Uterus (tissue), 4 donors: Measurements from ENCODE around the gene GDI1. TPM values are rescaled to one million over a fixed set of nuclear protein-coding genes. Genes with fewer than 3 reads are reported as not detected.

Experiments
- DNase-seq, 2 donors: peaks; one replicate each; pipeline ENCODE4 v3.0.0-alpha.2; 2019 to 2020
- H3K27ac ChIP-seq, 2 donors: fragments of 200-600 bp; sonication (generic); 1 replicate in 1 of 2; 2 replicates in 1 of 2; pipeline ENCODE4 v1.5.1; 2016 to 2018
- H3K27me3 ChIP-seq, 2 donors: fragments of 200-600 bp; sonication (generic); one replicate each; pipeline ENCODE4 v1.5.1; 2018 to 2019; ENCODE audit warnings: control low read depth in 1 of 2
- H3K36me3 ChIP-seq, 2 donors: fragments of 200-600 bp; sonication (generic); one replicate each; pipeline ENCODE4 v1.5.1; 2019; ENCODE audit warnings: control low read depth in 1 of 2
- H3K4me1 ChIP-seq, 2 donors: fragments of 200-600 bp; sonication (generic); one replicate each; pipeline ENCODE4 v1.5.1; 2018 to 2019; ENCODE audit warnings: control low read depth in 1 of 2
- H3K4me3 ChIP-seq, 2 donors: fragments of 200-600 bp; sonication (generic); 1 replicate in 1 of 2; 2 replicates in 1 of 2; pipeline ENCODE4 v1.5.1; 2018 to 2019; ENCODE audit warnings: mild to moderate bottlenecking in 1 of 2
- H3K9me3 ChIP-seq, 2 donors: fragments of 200-600 bp; sonication (generic); one replicate each; pipeline ENCODE4 v1.5.1; 2019; ENCODE audit warnings: control low read depth in 1 of 2
- POLR2A ChIP-seq, 2 donors: fragments of 450-650 bp; IDR thresholded peaks; one replicate each; pipeline ENCODE4 v1.6.1; 2016; ENCODE audit warnings: antibody characterized with exemption in 2 of 2, mild to moderate bottlenecking in 1 of 2, moderate library complexity in 1 of 2
- intact Hi-C: fragments of 100-400 bp; cut with DNase I; formaldehyde crosslinking; loops from one replicate; pipeline ENCODE4 v1.15.1; 2023; ENCODE audit warnings: low total_unique reads
- total RNA-seq, 4 donors: library from RNA; depleted of rRNA in 3 of 4; stranded (reverse); fragments of >200 nt in 3 of 4; gene quantifications; one replicate each; pipeline versions ENCODE4 v1.1.0 to v1.2.4, GENCODE V29; 2014 to 2023
- TF ChIP-seq, protein P1 (sequence below), 4 experiments: fragments of 200-600 bp in 2 of 4; fragments of 450-650 bp in 2 of 4; sonication (generic) in 2 of 4; IDR thresholded peaks; one replicate each; pipeline ENCODE4 v1.5.1; 2016 to 2019; ENCODE audit warnings: antibody characterized with exemption in 4 of 4, mild to moderate bottlenecking in 2 of 4, moderate library complexity in 1 of 4
- donor health status: DM: yes; HTN: yes; CAD: no.

GDI1 gene
- total RNA-seq, 4 donors from 2014 or later: 100.0 to 175 (median 135) TPM

DNA sequence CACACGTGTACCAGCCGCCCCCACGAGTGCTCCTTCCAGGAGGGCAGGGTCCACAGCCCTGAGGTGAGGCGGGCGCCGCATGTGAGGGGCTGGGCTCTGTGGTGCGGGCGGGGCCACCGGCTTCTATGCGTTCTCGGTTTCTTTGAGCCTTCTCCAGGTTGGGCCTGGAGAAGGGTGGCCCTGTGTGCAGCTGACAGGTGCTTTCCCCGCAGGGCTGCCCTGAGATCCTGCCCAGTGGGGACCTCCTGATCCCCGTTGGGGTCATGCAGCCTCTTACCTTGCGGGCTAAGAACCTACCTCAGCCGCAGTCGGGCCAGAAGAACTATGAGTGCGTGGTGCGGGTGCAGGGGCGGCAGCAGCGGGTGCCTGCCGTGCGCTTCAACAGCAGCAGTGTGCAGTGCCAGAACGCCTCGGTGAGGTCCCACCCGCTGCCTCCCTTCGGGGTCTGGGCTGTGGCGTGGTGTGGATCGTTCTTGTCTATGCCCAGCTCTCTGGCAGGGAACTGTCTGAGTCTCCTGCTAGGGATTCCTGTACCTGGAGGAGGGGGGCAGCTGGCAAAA is 27.9 kb downstream of the GDI1 start:
- DNase-seq: no peak
- Histone ChIP-seq H3K27me3 (no peaks in the 10 kb centered on the region), H3K27ac (no peak overlapping the region), H3K36me3 (no peaks in the 10 kb centered on the region), H3K4me3 (no peak overlapping the region), H3K9me3 (no peaks in the 10 kb centered on the region), H3K4me1 (no peaks in the 10 kb centered on the region)
- TF ChIP-seq POLR2A (IDR thresholded peaks at IDR 0.05): no peak
- TF ChIP-seq, protein P1, sequence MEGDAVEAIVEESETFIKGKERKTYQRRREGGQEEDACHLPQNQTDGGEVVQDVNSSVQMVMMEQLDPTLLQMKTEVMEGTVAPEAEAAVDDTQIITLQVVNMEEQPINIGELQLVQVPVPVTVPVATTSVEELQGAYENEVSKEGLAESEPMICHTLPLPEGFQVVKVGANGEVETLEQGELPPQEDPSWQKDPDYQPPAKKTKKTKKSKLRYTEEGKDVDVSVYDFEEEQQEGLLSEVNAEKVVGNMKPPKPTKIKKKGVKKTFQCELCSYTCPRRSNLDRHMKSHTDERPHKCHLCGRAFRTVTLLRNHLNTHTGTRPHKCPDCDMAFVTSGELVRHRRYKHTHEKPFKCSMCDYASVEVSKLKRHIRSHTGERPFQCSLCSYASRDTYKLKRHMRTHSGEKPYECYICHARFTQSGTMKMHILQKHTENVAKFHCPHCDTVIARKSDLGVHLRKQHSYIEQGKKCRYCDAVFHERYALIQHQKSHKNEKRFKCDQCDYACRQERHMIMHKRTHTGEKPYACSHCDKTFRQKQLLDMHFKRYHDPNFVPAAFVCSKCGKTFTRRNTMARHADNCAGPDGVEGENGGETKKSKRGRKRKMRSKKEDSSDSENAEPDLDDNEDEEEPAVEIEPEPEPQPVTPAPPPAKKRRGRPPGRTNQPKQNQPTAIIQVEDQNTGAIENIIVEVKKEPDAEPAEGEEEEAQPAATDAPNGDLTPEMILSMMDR (IDR thresholded peaks at IDR 0.05): no peak
- intact Hi-C loops: no loop called here

DNA sequence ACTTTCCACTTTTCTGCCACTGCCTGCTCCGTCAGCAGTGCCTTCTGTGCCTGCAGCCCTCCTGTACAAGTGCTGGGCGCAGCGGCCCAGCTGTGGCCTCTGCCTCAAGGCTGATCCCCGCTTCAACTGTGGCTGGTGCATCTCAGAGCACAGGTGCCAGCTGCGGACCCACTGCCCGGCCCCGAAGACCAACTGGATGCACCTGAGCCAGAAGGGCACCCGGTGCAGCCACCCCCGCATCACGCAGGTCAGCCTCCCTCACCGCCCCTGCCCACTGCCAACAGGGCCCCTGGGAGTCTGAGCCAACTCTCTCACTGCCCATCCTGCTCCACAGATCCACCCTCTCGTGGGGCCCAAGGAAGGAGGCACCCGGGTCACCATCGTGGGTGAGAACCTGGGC is 28.6 kb downstream of the GDI1 start:
- Histone ChIP-seq H3K4me3 (no peak overlapping the region), H3K9me3 (no peaks in the 10 kb centered on the region), H3K27me3 (no peaks in the 10 kb centered on the region), H3K36me3 (no peaks in the 10 kb centered on the region), H3K4me1 (no peaks in the 10 kb centered on the region), H3K27ac (no peak overlapping the region)
- no peak for DNase-seq
- TF ChIP-seq POLR2A (IDR thresholded peaks at IDR 0.05): no peak
- TF ChIP-seq, protein P1 (IDR thresholded peaks at IDR 0.05): no peak
- intact Hi-C loops: no loop called here

DNA sequence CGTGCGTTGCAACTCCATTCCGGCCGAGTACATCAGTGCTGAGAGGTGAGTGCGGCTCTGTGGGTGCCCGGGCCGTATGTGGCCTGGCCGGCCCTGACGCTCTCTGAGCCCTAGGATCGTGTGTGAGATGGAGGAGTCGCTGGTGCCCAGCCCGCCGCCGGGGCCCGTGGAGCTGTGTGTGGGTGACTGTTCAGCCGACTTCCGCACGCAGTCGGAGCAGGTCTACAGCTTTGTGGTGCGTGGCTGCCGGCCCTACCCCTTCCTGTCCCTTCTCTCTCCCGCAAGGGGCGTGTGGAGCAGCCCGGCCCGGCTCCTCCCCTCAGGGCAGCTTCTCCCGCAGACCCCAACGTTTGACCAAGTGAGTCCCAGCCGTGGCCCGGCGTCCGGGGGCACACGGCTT is 29.1 kb downstream of the GDI1 start:
- Histone ChIP-seq H3K27ac (no peak overlapping the region), H3K9me3 (no peaks in the 10 kb centered on the region), H3K36me3 (no peaks in the 10 kb centered on the region), H3K27me3 (no peaks in the 10 kb centered on the region), H3K4me3 (no peak overlapping the region), H3K4me1 (no peaks in the 10 kb centered on the region)
- DNase-seq: no peak
- TF ChIP-seq POLR2A (IDR thresholded peaks at IDR 0.05): no peak
- TF ChIP-seq, protein P1 (IDR thresholded peaks at IDR 0.05): no peak
- intact Hi-C loops: no loop called here

DNA sequence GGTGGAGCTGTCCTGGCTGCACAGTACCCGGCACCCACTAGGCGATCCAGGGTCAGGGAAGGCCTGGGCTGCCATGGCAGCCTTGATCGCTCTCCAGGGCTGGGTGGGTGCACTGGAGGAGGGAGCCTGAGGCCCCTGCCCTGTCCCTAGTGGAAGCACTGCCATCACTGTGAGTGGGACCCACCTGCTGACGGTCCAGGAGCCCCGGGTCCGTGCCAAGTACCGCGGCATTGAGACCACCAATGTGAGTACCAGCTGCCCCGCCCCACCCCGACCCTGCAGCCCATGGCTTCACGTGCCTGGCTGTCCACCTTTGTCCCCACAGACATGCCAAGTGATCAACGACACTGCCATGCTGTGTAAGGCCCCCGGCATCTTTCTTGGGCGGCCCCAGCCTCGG is 30.0 kb downstream of the GDI1 start:
- intact Hi-C loops: no loop called here
- no peak for TF ChIP-seq POLR2A (IDR thresholded peaks at IDR 0.05)
- TF ChIP-seq, protein P1 (IDR thresholded peaks at IDR 0.05): no peak
- DNase-seq: no peak
- Histone ChIP-seq H3K9me3 (no peaks in the 10 kb centered on the region), H3K27me3 (no peaks in the 10 kb centered on the region), H3K36me3 (no peaks in the 10 kb centered on the region), H3K4me1 (no peaks in the 10 kb centered on the region), H3K4me3 (no peak overlapping the region), H3K27ac (no peak overlapping the region)

DNA sequence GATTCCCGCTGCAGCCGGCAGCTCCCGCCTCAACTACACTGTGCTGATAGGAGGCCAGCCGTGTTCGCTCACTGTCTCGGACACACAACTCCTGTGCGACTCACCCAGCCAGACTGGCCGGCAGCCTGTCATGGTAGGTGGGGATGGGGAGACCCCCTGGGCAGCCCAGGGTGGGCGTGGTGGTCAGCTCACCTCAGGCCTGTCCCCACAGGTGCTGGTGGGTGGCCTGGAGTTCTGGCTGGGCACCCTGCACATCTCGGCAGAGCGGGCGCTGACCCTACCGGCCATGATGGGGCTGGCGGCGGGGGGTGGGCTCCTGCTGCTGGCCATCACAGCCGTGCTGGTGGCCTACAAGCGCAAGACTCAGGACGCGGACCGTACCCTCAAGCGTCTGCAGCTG is 30.6 kb downstream of the GDI1 start:
- Histone ChIP-seq H3K4me1 (no peaks in the 10 kb centered on the region), H3K27me3 (no peaks in the 10 kb centered on the region), H3K27ac (no peak overlapping the region), H3K36me3 (no peaks in the 10 kb centered on the region), H3K4me3 (no peak overlapping the region), H3K9me3 (no peaks in the 10 kb centered on the region)
- intact Hi-C loops: no loop called here
- TF ChIP-seq, protein P1 (IDR thresholded peaks at IDR 0.05): no peak
- no peak for TF ChIP-seq POLR2A (IDR thresholded peaks at IDR 0.05)
- no peak for DNase-seq
